Epidermal melanocyte (primary cell): ENCODE measurements around the gene APPBP2.

Experiments used
- DNase-seq: peaks from one replicate; pipeline ENCODE4 v3.0.0; 2011; ENCODE audit warnings: low spot score; ENCODE audit not compliant: insufficient read length

Gene APPBP2

DNA sequence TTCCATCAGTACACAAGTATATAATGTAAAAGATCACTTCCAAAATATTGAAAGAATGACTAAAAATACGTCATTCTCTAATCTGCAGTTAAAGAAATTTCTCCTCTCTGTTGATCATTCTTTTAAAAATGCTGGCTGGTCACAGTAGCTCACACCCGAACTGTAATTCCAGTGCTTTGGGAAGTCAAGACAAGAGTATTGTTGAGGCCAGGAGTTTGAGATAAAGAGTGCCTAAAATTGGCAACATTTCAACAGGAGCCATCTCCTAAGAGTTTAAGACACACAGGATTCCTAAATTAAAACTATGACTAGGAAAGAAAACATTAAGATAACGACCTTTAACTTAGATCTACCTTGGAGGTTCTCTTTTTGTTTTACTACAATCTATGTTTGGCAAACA is 129.6 kb downstream of the APPBP2 start:
- DNase-seq = no peak

DNA sequence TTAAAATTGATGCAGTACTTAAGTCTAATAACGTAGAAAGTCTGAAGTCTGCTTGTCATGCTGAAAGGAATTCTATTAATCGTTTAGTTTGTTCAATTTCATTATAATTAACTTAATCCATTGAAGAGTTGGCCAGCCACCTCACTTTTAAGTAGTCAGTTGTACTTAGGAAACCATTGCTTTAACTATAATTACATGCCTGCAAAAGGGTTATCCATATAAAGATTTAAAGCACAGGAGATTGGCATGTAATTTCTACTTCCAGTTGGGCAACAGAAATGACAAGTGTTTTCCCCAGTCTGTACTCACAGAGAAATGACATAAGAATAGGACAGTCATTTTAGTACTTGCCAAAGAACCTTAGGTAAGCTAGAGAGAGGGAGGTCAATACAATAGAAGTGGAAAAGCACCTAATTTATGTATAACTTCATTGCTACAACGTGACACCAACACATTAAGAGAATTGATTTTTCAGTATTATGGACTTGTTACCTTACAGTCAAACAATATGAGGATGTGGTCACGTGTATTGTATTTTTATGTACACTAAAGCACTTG is 130.5 kb downstream of the APPBP2 start:
- no peak for DNase-seq

DNA sequence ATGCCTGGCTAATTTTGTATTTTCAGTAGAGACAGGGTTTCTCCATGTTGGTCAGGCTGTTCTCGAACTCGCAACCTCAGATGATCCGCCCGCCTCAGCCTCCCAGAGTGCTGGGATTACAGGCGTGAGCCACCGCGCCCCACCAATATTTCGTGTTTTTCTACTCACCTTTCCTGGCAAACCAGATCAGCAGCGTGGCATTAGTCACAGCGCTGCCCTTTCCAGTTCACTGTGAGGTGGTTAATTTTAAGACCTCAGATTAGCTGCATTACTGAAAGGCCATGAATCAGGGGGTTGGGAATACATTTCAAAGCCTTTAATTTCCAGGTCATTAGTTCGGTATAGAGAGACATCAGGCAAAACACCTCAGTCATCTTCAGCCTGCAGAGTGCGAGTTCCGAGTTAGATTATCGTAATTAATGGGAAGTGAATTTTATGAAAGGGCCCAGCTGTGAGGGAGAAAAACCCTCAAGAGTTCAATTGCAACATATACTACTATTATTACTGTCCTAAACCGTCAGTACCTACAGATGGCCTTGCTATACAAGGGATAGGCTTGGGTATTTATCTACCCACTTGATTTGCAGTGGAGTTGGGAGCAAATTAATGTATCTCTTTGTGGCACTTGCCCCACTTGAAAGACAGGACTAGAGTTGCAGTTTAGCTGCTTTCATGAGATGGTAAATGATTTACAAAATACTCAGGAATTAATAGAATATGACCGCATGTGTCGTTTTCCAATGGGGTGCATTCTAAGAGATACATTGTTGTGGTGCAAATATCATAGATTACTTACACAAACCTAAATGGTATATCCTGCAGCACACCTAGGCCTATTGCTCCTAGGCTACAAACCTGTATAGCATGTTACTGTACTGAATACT is 132.0 kb downstream of the APPBP2 start:
- DNase-seq = no peak
